ENCODE results near the gene LDAF1. TPM values are rescaled to one million over a fixed set of nuclear protein-coding genes. Genes with fewer than 3 reads are reported as not detected.

Gene LDAF1
- total and polyA plus RNA-seq, 2 donors (not counting 1 experiment from before 2014, with no cell fraction given): 11.3 to 21.1 TPM

GRCh38 chr16:21218153-21218552, 59.7 kb downstream of the LDAF1 start:
- Histone ChIP-seq H3K4me1 (ENCODE audit: control insufficient read depth in 2 of 2, insufficient read depth in 2 of 2, low read length in 2 of 2) (no peaks in the 10 kb centered on the region), H3K27ac (ENCODE audit: low read length in 2 of 2) (no peak overlapping the region), H3K4me2 (replicated peaks; ENCODE audit: low read depth, low read length, poor library complexity, severe bottlenecking) (no peak overlapping the region), H3K27me3 (replicated peaks in 1 of 4; ENCODE audit: control extremely low read depth in 1 of 4, control insufficient read depth in 3 of 4, insufficient read depth in 4 of 4, low read length in 3 of 4) (peaks cover 0 to 20% (median 7%) of the 10 kb centered on the region in 4 experiments), H3K36me3 (replicated peaks in 1 of 2; ENCODE audit: control extremely low read depth in 1 of 2, control insufficient read depth in 1 of 2, extremely low read depth in 1 of 2, insufficient read depth in 2 of 2, low read length in 1 of 2) (no peaks in the 10 kb centered on the region), H3K9me3 (ENCODE audit: control extremely low read depth in 1 of 3, control insufficient read depth in 2 of 3, insufficient read depth in 1 of 3, low read length in 2 of 3) (no peaks in the 10 kb centered on the region), H3K9ac (ENCODE audit: low read length) (no peak overlapping the region), H2AFZ (ENCODE audit: insufficient read depth, low read depth, low read length, poor library complexity, severe bottlenecking) (no peak overlapping the region), H3K79me2 (ENCODE audit: control insufficient read depth, insufficient read depth, low read length) (no peaks in the 10 kb centered on the region), H3K4me3 (ENCODE audit: control extremely low read depth in 1 of 5, extremely low read depth in 1 of 5, insufficient read depth in 1 of 5, low read depth in 2 of 5, low read length in 4 of 5) (no peak overlapping the region), H4K20me1 (ENCODE audit: control insufficient read depth, insufficient read depth, low read length, poor library complexity, severe bottlenecking) (no peaks in the 10 kb centered on the region)
- no peak overlapping the region for H3K4me3 Mint-ChIP-seq
- peaks cover 9% of the 10 kb centered on the region for H3K4me1 Mint-ChIP-seq
- H3K9me3 Mint-ChIP-seq (ENCODE audit: insufficient read depth): no peaks in the 10 kb centered on the region
- DNase-seq: no peak
- no peak for ATAC-seq (ENCODE audit: low read depth)
- CTCF ChIA-PET: no interaction called here
- WGBS (ENCODE audit: insufficient coverage): 81% methylated on average over 3 of the region's 7 CpGs
- no peak overlapping the region for H3K27ac Mint-ChIP-seq
- POLR2A ChIA-PET: no interaction called here
- peaks cover 57% of the 10 kb centered on the region for H3K27me3 Mint-ChIP-seq
- intact Hi-C loops (cut with micrococcal nuclease): no loop called here
- TF ChIP-seq EZH2 (IDR thresholded peaks at IDR 0.05; ENCODE audit: borderline replicate concordance, insufficient read depth, low read depth, low read length, poor library complexity, severe bottlenecking) (no peak), CTCF (IDR thresholded peaks at IDR 0.05) (no peak)

GRCh38 chr16:21219551-21219950, 61.1 kb downstream of the LDAF1 start:
- WGBS (ENCODE audit: insufficient coverage): no CpG with 5 or more reads among the region's 2 CpGs
- POLR2A ChIA-PET: no interaction called here
- H3K9me3 ChIP-seq (ENCODE audit: control extremely low read depth in 1 of 3, control insufficient read depth in 2 of 3, insufficient read depth in 1 of 3, low read length in 2 of 3): no peaks in the 10 kb centered on the region
- H3K27me3 ChIP-seq (replicated peaks in 1 of 4; ENCODE audit: control extremely low read depth in 1 of 4, control insufficient read depth in 3 of 4, insufficient read depth in 4 of 4, low read length in 3 of 4): peaks cover 0 to 20% (median 7%) of the 10 kb centered on the region in 4 experiments
- no peak overlapping the region for H3K27ac ChIP-seq (ENCODE audit: low read length in 2 of 2)
- no peak overlapping the region for H3K4me2 ChIP-seq (replicated peaks; ENCODE audit: low read depth, low read length, poor library complexity, severe bottlenecking)
- no peak overlapping the region for H3K4me3 Mint-ChIP-seq
- no peaks in the 10 kb centered on the region for H3K9me3 Mint-ChIP-seq (ENCODE audit: insufficient read depth)
- H3K9ac ChIP-seq (ENCODE audit: low read length): no peak overlapping the region
- CTCF ChIA-PET: no interaction called here
- intact Hi-C loops (cut with micrococcal nuclease): no loop called here
- H3K79me2 ChIP-seq (ENCODE audit: control insufficient read depth, insufficient read depth, low read length): no peaks in the 10 kb centered on the region
- no peaks in the 10 kb centered on the region for H3K4me1 ChIP-seq (ENCODE audit: control insufficient read depth in 2 of 2, insufficient read depth in 2 of 2, low read length in 2 of 2)
- no peak for DNase-seq
- H3K27me3 Mint-ChIP-seq: peaks cover 59% of the 10 kb centered on the region
- H4K20me1 ChIP-seq (ENCODE audit: control insufficient read depth, insufficient read depth, low read length, poor library complexity, severe bottlenecking): no peaks in the 10 kb centered on the region
- no peak for TF ChIP-seq EZH2 (IDR thresholded peaks at IDR 0.05; ENCODE audit: borderline replicate concordance, insufficient read depth, low read depth, low read length, poor library complexity, severe bottlenecking)
- TF ChIP-seq CTCF (IDR thresholded peaks at IDR 0.05): no peak
- H2AFZ ChIP-seq (ENCODE audit: insufficient read depth, low read depth, low read length, poor library complexity, severe bottlenecking): no peak overlapping the region
- no peak overlapping the region for H3K4me3 ChIP-seq (ENCODE audit: control extremely low read depth in 1 of 5, extremely low read depth in 1 of 5, insufficient read depth in 1 of 5, low read depth in 2 of 5, low read length in 4 of 5)
- H3K36me3 ChIP-seq (replicated peaks in 1 of 2; ENCODE audit: control extremely low read depth in 1 of 2, control insufficient read depth in 1 of 2, extremely low read depth in 1 of 2, insufficient read depth in 2 of 2, low read length in 1 of 2): no peaks in the 10 kb centered on the region
- H3K27ac Mint-ChIP-seq: no peak overlapping the region
- H3K4me1 Mint-ChIP-seq: peaks cover 13% of the 10 kb centered on the region
- no peak for ATAC-seq (ENCODE audit: low read depth)
